Activated T-cell treated with anti-CD3 and anti-CD28 coated beads for 4 hours (primary cell): ENCODE data around the gene ARHGEF7.

Experiments
- DNase-seq: peaks from one replicate; pipeline ENCODE4 v3.0.0-alpha.2; 2020

Gene ARHGEF7

GRCh38 chr13:111282425-111282824 lies 167.3 kb downstream of the ARHGEF7 start:
- no peak for DNase-seq

DNA sequence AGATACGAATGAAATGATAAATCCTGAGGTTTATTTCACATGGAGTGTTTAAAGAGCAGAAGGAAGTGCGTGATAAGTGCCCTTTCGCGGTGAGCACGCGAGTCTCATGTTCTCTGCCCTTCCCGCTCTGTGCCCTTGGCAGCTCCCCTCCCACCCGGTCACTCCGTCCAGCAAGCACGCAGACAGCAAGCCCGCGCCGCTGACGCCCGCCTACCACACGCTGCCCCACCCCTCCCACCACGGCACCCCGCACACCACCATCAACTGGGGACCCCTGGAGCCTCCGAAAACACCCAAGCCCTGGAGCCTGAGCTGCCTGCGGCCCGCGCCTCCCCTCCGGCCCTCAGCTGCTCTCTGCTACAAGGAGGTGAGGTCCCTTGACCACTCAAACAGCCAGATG lies 167.9 kb downstream of the ARHGEF7 start:
- DNase-seq, result no peak

DNA sequence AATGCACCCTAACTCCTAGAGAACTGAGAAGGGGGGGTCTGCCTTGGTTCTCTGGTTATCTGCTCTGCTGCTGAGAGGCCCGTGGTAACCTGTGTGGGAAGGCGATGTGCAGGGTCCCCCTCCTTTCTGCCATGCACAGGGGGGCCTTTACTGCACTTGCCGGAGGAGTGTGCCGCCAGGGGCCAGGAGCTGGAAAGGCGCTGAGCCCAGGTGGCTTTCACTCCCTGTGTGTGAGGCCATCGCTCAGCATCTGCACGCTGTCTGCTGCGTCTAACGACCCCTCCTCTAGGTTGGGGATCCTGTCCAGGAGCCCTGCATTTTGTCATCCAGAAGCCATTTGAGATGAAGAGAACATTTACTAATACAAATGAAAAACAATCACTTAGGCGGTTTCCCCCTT lies 168.3 kb downstream of the ARHGEF7 start:
- no peak for DNase-seq

DNA sequence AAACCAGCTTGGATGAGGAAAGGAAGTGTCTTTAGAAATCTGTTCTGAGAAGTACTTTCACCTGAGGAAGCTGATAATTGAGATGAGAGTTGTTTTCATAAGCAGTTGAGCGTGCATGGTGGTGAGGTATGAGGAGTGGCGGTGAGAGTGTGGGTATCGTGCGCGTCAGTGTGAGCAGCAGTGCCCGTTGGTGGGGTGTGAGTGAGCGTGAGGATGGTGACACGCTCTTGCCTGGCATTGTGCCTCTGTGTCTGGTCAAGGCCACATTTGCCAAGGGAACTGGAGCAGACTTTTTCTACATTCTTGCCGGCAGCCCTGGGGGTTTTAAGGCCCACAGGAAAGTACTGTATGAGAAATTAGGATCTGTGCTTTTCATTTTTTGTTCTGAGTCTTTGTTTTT lies 168.9 kb downstream of the ARHGEF7 start:
- no peak for DNase-seq

DNA sequence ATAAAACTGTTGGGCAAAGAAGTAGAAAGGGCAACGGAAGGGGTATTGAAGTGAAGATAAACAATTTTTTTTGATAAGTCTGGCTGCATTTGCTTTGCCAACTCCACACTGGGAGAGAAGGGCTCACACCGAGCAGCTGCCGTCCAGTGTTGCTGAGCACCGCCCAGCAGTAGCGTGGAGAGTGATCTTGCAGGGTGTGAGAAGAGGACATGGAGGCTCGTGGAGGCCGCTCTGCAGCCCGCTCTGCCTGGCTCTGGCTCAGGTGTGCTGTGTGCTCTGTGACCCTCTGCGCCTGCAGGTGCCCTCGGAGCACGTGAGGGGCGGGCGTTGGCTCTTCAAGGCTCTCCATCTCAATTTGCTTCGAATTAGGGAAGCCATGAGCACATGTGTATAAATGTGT lies 169.5 kb downstream of the ARHGEF7 start:
- DNase-seq, result no peak

DNA sequence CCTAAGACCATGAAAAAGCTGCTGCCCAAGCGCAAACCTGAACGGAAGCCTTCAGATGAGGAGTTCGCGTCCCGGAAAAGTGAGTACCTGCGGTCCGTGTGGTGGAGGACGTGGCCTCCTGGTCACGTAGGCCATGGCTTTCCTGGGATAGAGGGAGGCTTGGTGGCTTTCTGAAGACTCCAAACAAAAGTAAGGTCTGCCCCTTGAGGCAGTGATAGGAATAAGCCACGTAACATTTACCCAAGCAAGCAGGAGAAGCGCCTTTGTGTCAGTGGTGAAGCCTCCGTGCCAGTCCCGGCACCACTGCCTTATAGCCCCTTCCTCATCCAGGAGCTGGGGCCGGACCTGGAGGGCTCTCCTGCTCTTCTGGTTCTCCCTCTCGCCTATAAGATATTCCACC lies 171.1 kb downstream of the ARHGEF7 start:
- DNase-seq, result no peak

DNA sequence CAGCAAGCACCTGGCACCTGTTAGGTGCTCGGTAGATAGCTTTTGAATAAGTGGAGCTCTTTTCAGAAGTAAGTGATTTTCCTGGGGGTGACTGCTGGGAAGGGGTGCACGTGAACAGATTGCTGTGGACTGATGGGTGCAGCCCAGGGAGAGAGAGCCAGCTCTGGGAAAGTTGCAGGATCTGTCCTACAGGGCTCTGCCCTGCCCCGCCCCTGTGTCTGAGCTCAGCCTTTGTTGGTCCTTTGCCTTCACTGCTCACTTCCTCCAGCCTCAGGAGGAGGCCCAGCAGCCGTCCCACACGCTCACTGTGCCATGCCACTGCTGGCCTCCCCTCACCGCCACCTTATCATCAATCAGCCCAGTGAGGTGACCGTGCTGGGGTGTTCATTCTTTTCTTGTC lies 171.6 kb downstream of the ARHGEF7 start:
- DNase-seq, result no peak

GRCh38 chr13:111287201-111287600 lies 172.1 kb downstream of the ARHGEF7 start:
- no peak for DNase-seq

DNA sequence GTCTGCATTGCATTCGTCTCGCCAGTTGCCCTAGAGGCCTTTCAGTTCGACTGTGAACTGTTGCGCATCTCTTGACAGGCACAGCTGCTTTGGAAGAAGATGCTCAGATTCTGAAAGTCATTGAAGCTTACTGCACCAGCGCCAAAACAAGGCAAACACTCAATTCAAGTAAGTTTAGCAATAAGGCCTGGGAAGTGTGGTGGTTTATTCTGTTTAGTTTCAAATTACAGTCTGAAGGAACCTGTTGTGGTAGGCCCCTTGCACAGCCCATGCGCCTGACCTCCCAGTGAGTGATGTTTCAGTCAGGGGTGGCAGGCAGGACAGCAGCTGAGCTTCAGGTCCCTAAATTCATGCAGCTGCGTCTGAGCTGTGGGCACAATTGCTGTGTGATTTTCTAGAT lies 173.2 kb downstream of the ARHGEF7 start:
- no peak for DNase-seq

DNA sequence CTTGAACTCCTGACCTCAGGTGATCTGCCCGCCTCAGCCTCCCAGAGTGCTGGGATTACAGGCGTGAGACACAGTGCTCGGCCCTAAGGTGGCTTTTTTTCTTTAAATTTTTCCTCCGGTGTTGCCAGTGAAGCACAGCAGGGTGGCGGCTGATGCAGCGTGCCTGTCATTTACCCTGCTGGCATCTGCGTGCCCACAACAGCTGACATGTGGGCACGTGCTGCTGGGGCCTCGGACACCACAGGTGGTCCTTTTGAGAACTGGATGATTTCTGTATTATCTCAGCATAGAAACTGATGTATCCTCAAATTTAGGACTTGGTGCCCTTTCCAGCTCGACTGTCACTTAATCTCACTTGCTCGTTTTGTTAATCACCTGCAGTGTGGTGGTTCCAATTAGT lies 174.1 kb downstream of the ARHGEF7 start:
- DNase-seq, result no peak

GRCh38 chr13:111291908-111292307 lies 176.8 kb downstream of the ARHGEF7 start:
- DNase-seq, result no peak

DNA sequence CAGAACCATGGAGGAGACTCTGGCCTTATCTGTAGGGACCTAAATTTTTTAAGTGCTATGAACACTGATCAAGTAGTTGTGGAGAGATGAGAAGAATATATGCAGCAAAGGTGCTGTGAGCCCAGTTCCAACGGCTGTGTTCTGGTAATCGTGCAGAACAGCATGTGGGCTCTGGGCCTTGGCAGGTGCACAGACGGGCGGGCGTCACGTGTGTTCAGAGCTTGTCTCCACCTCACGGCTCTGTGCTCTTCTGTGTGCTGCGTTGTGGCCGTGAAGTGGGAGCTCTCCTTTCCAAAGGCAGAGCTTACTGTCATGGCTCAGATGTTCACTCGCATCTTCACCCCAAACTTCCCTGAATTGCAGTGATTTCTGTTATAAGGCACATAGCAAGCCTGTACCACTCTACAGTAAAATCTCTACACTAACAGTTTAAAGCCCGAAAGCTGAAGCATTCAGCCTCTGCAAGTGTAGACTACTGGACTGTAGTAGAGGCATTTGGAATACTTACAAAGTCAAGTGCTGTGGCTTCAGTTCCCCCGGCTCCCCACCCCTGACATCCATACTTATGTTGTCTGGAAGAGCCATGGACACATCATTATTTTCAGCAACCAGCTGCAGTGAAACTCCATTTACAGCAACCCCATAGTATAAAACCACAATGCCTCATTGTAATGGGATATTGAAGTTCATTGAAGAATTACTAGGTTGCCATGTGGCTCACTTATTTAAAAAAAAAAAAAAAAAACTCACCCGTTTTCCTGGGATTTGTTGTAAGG lies 177.8 kb downstream of the ARHGEF7 start:
- no peak for DNase-seq

DNA sequence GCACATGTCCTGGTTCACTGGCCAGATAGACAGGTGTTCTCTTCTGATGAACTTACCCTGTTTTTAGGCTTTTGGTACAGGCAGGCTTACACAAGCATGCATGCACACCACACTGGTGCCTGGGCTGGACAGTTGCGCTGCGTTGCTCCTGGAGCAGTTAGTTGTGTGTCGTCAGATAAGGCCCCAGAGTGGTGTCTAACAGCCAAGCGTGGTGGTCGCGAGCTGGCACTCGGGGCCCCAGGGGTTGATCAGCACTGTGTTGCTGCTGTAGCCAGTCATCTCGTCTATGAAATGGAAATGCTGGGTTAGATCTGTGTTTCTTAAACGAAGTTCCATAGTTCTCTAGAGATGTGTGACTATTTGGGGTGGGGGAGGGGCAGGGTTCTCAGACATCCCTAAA lies 180.8 kb downstream of the ARHGEF7 start:
- no peak for DNase-seq

GRCh38 chr13:111296417-111296816 lies 181.3 kb downstream of the ARHGEF7 start:
- no peak for DNase-seq

DNA sequence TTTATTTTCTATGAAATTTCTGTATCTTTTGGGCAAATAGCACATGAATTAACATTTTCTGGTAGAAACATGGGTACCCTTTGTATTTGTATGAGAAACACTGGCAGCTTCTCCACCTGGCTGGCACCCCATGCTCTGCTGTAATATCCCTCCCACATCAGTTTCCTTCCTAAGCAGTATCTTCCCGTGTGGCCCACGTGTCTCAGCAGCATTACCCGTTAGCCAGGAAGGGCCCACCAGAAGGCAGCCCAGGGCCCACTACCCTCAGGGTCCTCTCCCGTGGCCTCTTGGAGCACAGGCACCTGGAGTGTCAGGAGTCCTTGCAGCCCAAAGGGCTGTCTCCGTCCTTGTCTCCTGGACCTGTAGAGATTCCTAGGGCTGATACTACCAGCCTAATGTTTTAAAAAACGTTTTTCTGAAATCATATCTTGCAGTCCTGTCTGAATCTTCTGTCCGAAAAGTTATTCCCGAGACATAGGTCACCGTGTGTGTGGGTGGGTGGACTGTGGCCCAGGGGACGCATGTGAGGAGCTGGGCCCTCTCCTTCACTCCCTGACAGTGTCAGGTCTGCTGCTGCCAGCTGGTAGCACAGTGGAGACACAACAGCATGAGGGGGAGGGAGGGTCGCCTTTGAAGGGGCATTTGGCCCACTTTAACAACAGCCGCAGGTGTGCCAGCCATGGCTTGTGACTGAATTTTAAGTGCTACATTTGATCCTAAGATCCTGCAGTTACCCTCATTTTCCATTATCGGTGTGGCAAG lies 183.3 kb downstream of the ARHGEF7 start:
- no peak for DNase-seq

- DNase-seq, result no peak
Observed at GRCh38 chr13:111302045-111302726, 187.1 kb downstream of the ARHGEF7 start.

- DNase-seq, result no peak
Observed at GRCh38 chr13:111303559-111303958, 188.4 kb downstream of the ARHGEF7 start.

- DNase-seq, result no peak
Observed at GRCh38 chr13:111304041-111304544, 189.0 kb downstream of the ARHGEF7 start.

DNA sequence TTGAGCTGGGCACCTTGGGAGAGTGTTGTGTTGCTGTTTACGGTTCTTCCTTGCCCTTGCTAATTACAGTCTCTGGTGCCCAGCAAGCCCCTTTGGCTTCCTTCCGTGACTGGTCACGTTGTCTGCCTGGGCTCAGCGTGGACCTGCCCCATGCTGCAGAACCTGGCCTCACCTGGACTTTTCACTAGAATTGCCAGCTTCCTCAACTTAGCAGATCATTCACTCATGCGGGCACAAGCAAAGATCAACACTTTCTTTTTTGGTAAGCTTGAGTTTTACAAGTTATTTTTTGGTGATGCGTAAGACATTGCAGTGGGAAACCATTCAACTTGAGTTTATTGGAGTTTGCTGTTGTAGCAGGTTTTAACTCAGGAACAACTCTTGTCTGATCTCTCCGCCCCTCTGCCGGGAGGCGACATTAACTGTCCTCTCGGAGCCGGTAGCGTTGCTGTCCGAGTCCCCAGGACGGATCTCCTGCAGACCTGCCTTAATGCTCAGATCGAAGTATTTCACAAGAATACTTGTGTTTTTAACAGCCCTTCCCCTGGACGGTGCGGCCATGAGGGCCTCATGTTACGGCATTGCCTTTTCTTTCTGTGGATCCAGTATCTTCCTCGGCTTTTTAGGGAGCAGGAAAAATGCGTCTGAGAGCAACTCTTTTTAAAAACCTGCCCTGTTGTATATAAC lies 189.6 kb downstream of the ARHGEF7 start:
- DNase-seq, result no peak

DNA sequence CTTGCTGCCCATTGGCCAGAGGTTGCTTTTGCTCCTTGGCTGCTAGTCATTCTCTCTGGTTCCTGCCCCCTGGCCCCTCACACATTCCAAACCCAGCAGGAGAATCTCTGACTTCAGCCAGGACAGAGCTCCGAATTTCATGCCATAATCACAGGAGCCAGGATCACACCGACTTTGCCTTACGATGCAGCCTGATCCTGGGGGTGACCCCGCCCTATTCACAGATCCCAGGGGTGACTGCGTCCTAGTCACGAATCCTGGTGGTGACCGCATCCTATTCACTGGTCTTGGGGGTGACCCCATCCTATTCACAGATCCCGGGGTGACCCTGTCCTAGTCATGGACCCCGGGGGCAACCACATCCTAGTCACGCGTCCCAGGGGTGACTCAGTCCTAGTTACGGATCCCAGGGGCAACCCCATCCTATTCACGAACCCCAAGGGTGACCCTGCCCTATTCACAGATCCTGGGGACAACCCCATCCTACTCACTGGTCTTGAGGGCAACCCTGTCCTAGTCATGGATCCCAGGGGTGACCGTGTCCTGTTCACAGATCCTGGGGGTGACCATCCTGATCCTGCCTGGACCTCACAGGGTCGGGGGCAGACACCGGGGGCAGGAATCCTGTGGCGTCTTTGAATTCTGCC lies 198.0 kb downstream of the ARHGEF7 start:
- DNase-seq, result no peak

- no peak for DNase-seq
Observed at GRCh38 chr13:111313911-111314425, 198.9 kb downstream of the ARHGEF7 start.

DNA sequence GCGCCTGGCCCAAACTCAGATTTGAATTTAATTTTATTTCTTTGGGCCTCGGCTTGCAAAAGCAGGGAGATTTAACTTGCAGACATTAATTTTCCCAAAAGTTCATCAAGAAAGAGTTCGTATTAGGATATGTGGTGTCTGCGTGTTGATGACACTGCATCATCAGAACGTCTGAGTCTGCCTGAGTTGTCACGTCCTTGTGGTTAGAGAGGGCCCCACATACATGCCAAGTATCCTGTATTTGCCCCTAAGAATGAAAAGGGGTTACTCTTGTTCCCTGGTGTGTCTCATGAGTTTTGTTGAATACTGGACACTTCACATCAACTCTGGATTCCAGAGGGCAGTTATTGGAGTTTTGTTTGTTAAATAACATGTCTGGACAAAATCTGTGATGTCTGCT lies 199.7 kb downstream of the ARHGEF7 start:
- no peak for DNase-seq
